Fibroblast of peridontal ligament (primary cell): ENCODE measurements around the gene SESN1.
"Not testable (repeated sequence)": the region's sequence is repeated elsewhere in the genome, so short reads cannot be mapped to it uniquely, and the experiment has no call there.

Source experiments
- DNase-seq: peaks from one replicate; pipeline ENCODE4 v3.0.0-alpha.2; 2010; ENCODE audit errors: extremely low read depth

Gene SESN1

DNA sequence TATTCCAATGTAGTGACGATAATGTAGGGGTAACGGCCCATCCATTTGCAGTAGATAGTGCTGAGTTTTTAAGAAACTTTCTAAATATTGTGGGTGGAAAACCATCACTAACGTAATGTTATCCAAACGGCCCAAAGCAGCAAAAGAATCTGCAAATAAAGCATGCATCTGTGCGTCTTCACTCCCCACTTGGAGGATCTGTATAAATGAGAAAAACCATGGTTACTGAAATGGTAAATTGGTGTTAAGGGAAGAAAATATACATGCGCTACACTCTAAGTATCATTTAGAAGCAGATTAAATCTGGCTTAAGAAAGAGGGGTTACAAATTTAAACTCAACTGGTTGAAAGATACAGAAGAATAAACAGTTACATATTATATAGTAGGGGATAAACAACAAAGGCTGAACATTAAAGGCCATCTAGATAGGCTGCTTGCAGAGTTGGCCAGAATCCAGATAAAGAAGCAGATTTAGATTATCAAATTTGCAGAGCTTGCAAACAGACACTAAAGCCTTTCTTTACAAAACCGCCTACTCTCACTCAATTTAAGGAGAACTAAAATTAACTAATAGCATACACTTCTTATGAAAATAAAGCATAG, 93.3 kb downstream of the SESN1 start:
- no peak for DNase-seq

- no peak for DNase-seq
Measured at GRCh38 chr6:109000289-109000688, 94.4 kb downstream of the SESN1 start.

DNA sequence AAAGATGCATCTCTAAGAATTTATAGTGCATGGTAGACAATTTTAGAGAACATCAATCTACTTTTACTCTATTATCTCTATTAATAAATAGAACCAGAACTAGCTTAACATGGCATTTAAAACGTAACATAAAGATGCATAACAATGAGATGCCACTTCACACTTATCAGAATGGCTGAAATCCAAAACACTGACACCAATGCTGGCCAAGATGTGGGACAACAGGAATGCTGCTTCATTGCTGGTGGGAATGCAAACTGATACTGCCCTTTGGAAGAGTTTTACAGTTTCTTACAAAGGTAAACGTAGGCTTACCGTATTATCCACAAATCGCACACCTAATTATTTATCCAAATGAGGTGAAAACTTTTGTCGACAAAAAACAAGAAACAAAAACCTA, 95.2 kb downstream of the SESN1 start:
- DNase-seq = no peak

DNA sequence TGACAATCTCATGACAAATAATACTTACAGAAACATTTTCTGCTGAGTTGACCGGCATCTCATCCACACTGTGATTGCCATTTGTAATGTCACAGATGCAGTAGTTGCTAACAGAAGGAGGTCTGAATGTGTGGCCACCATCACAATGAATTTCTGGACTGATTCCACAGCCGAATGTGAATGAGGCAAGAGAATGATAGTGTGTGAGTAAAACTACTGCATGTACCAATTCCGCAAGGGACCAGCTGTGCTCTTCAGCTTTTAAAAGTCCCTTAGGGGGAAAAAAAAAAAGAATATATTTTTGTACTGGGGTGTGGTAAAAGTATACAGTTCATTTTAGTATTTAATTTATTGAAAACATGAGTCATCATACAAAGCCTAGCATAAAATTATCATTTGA, 96.2 kb downstream of the SESN1 start:
- DNase-seq = no peak

- DNase-seq = peak; percentile 14
Measured at GRCh38 chr6:108996208-108996607, 98.4 kb downstream of the SESN1 start.

DNA sequence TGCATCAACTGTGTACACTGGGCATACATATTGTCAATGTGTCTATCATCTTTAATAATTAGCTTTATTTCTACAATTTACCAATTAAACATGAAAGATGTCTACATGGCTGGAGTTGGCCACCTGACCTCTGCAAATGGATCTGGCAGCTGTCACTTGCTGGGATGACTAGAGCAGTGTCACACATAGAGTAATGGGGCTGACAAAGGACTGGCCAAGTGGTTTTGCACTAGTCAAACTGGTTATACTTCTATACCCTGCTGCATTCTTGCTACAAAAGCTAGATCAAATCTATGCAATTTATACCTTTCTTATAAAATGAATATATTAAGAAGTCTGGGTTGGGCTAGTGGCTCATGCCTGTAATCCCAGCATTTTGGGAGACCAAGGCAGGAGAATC, 99.3 kb downstream of the SESN1 start:
- no peak for DNase-seq

DNA sequence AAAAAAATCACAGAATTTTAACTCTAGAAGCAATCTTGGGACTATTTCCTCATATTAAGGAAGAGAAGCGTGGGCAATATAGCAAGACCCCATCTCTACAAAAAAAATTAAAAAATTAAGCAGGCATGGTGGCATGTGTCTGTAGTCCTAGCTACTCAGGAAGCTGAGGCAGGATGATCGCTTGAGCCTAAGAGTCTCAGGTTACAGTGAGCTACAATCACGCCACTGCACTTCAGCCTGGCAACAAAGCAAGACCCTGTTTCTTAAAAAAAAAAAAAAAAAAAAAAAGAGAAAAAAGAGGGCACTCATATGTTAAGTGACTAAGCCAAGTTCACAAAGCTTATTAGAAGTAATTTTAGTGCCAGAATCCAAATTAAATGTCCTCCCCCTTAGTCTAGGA, 100.8 kb downstream of the SESN1 start:
- DNase-seq = no peak

GRCh38 chr6:108989700-108990099, 104.9 kb downstream of the SESN1 start:
- no peak for DNase-seq

DNA sequence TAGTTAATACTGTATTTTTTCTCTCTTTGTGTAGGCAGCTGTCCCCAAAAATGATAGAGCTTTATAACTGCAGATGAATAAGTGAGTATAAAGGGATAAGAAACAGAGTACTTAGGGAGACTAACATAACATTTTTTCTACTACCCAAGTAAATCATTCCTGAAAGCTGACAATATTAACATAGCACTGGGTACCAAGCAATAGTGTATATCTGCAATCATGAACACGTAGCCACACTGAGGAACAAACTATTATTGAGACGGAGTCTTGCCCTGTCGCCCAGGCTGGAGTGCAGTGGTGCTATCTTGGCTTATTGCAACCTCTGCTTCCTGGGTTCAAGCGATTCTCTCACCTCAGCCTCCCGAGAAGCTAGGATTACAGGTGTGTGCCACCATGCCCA, 105.9 kb downstream of the SESN1 start:
- no peak for DNase-seq

DNA sequence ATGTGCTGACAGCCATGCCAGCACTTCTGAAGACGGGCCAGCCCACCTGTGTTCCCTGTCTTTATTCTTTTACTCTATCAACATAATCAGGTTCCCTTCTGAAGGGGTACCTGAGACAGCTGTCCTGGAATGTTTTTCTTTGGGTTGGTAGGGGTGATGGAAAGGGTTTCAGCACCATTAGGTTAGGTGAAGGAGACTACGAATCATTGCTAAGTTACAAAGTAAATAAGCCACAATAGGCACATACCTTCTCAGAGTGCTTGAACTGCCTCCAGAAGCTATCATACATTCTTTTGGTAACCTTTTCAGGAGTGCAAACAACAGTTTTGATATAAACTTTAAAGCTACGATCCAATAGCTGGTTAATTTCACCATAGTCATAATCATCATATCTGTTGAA, 106.3 kb downstream of the SESN1 start:
- no peak for DNase-seq

GRCh38 chr6:108987156-108987555, 107.5 kb downstream of the SESN1 start:
- no peak for DNase-seq

DNA sequence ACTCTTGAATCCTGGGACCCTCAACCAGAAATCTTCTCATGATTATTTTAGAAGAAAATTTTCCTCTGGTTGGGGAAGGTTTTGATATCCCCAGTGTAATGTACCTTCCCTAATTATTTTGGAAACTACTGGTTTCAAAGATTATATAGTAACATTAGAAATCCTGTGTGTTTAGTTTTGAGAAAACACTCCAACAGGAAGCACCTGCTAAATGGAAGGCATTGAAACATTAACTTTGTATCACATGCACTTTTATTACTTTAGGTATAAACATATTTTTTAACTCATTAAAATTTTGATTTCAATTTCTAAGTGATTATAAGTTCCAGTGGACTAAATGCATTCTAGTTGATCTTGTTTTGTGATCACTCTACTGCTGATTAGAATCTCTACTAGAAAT, 109.3 kb downstream of the SESN1 start:
- DNase-seq = no peak

DNA sequence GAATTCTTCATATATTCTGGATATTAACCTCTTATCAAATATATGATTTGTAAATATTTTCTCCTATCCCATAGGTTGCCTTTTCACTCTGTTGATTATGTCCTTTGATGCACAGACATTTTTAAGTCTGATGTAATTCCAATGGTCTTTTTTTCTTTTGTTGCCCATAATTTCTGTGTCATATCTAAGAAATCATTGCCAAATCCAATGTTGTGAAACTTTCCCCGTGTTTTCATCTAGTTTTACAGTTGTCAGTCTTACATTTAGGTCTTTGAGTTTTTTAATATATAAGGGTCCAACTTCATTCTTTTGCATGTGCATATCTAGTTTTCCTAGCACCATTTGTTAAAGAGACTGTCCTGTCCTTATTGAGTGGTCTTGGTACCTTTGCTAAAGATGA, 111.5 kb downstream of the SESN1 start:
- DNase-seq = peak; percentile 32

- DNase-seq = no peak
Measured at GRCh38 chr6:108982154-108983113, 112.2 kb downstream of the SESN1 start.

DNA sequence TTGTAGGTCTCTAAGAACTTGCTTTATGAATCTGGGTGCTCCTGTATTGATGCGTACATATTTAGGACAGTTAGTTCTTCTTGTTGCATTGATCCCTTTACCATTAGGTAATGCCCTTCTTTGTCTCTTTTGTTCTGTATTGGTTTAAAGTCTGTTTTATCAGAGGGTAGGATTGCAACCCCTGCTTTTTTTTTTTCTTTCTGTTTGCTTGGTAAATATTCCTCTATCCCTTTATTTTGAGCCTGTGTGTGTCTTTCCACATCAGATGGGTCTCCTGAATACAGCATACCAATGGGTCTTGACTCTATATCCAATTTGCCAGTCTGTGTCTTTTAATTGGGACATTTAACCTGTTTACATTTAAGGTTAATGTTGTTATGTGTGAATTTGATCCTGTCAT, 116.0 kb downstream of the SESN1 start:
- DNase-seq = not testable (repeated sequence)

GRCh38 chr6:108974201-108974600, 120.4 kb downstream of the SESN1 start:
- DNase-seq = no peak

DNA sequence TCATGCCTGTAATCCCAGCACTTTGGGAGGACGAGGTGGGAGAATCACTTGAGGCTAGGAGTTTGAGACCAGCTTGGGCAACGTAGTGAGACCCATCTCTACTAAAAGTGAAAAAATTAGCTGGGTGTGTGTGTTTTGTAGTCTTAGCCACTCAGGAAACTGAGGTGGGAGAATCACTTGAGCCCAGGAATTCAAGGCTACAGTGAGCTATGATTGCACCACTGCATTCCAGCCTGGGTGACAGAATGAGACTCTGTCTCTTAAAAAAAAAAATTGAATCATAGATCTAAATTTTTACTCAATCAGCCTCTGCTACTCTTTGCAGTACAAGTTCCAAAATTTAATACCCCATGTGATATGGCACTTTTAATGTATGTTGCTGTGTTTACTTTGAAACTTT, 124.9 kb downstream of the SESN1 start:
- DNase-seq = no peak

DNA sequence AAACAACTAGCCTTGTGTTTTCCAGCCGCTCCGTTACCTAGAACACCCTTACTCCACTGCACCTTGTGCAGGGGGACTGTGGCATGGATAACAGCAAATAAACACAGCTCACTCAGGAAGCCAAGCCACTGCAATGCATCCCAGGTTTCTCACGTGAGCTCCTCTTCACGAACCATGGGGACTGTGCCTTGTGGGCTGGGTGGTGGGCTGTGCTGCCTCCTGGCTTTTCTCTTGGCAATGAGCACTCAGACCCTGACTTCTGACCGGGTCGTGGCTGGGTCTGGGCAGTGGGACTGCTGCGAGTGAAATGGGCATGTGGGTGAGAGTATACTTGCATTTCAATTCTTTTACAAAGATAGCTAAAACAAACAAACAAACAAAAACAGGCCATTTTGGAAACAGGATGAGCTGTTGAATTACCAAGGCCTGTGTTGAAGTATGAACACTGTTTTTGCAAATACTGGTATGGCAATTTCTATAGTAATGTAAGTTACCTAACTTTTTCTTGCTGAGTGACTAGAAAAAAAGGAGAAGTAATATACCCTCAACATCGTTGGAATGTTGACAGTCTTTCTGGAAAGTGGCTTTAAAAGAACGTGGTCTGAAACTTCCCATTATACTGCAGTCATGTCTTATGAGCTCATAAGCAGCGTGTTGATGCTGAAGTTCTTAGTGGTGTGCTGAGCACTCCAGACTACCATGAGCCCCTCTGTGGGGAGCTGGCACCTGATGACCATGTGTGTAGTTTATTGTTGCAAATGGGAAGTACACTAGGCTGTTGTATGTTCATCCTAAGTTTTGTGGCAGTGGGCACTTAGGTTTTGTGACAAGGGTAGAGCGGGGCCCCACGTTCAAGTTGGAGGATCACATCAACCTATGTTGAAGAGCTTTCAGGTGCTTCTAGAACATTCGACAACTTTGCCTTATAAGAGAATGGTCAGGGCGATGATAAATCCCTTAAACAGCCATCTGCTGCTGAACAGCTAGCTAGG, 126.0 kb downstream of the SESN1 start:
- DNase-seq = no peak

DNA sequence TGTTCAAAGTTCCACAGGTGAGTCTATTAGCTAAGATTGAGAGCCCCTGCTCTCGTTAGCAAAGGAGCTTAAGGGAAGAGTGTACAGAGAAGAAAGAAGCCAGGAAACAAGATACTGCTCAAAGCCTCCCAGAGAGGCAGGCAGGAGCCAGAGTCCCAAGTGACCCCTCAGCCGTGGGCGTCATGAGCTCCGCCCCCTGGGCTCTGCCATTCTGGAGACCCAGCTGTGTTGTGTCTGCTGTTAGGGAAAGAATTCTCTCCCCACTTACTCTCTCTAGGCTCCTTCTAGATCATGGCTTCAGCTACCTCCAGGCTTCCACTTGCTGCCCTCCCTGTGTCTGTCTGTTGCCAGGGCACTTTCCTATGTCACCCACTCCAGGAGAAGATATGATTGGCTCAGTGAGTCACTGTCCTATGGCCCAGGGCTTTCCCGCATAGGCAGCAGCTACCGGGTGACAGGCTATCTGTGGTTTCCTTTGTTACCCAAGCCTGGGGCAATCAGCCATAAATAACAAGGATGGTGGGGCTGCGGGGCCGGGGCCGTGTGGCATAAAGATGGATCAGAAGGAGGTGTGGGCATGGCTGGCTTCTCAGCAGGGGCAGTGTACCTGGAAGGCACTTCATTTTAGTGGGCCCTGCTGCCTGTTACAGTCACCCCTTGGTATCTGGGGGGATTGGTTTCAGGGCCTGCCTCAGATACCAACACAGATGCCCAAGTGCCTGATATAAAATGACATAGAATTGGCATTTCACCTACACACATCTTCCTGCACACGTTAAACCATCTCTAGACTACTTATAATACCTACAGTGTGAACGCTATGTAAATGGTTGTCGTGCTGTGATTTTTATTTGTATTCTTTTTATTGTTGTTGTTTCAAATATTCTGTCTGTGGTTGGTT, 127.5 kb downstream of the SESN1 start:
- no peak for DNase-seq

DNA sequence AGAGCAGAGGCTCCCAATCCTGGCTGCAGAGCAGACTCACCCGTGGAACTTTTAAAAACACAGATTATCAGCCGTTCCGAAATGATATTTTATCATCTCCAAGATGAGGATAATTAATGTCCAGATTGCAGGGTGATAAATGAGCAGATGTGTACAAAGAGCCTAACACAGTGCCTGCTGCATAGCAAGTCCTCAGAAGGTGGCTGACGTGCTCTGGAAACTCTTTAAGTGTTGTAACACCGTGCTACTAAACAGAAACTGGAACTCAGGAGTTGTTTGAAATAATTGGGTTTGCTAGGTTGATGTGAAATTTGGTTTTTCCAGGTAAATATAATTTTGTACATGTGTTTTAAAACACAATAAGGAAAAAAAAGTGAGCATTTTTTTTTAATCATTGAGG, 128.4 kb downstream of the SESN1 start:
- DNase-seq = no peak

- peak; percentile 84 for DNase-seq
Measured at GRCh38 chr6:108961985-108962384, 132.7 kb downstream of the SESN1 start.
